Measurements from ENCODE around the gene CCDC93. TPM values are rescaled to one million over a fixed set of nuclear protein-coding genes. Genes with fewer than 3 reads are reported as not detected.
A peak's percentile ranks its signal among the peaks of the same experiment; 100 is the strongest.

Gene CCDC93
- total and polyA plus RNA-seq, 2 donors from 2014 or later = 6.7 to 36.3 TPM

DNA sequence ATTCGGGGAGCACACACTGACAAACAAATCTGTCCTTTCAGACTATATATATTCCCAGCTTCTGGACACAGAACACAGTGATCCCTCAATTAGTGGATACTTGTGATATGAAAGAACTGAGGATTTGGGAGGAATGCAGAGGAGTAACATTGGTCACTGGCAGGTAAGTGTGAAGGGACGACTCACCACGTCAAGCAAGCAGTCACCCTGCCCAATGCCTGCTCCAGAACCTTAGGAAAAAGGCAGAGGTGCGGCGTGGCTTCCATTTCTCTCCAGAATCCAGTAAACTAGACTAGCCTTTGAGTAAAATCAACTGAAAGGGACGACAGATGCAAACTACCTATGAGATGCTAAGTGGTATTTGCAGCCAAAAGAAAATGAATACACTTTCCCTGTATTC, 1.1 kb downstream of the CCDC93 start:
- Histone ChIP-seq H3K27me3 (ENCODE audit: control insufficient read depth, insufficient read depth, low read length) (no peaks in the 10 kb centered on the region), H3K36me3 (ENCODE audit: control insufficient read depth in 2 of 3, insufficient read depth in 3 of 3, low read length in 3 of 3) (peaks cover 0 to 10% (median 5%) of the 10 kb centered on the region in 3 donors), H3K27ac (ENCODE audit: low read depth in 2 of 2, low read length in 2 of 2) (no peak overlapping the region), H3K9ac (ENCODE audit: low read length in 3 of 3) (peak overlapping the region; percentile 8 to 78 (median 28)), H3K4me3 (ENCODE audit: low read length in 3 of 3) (peak overlapping the region; percentile 52 to 96 (median 94)), H3K9me3 (ENCODE audit: control insufficient read depth in 2 of 3, insufficient read depth in 1 of 3, low read length in 3 of 3) (no peaks in the 10 kb centered on the region), H3K4me1 (ENCODE audit: control insufficient read depth in 2 of 3, insufficient read depth in 2 of 3, low read depth in 1 of 3, low read length in 3 of 3) (peaks cover 0 to 13% (median 4%) of the 10 kb centered on the region in 3 donors)
- DNase-seq = no peak
- intact Hi-C loops (cut with DNase I) = no loop called here
- FAIRE-seq = no peak
- TF ChIP-seq, protein P1, sequence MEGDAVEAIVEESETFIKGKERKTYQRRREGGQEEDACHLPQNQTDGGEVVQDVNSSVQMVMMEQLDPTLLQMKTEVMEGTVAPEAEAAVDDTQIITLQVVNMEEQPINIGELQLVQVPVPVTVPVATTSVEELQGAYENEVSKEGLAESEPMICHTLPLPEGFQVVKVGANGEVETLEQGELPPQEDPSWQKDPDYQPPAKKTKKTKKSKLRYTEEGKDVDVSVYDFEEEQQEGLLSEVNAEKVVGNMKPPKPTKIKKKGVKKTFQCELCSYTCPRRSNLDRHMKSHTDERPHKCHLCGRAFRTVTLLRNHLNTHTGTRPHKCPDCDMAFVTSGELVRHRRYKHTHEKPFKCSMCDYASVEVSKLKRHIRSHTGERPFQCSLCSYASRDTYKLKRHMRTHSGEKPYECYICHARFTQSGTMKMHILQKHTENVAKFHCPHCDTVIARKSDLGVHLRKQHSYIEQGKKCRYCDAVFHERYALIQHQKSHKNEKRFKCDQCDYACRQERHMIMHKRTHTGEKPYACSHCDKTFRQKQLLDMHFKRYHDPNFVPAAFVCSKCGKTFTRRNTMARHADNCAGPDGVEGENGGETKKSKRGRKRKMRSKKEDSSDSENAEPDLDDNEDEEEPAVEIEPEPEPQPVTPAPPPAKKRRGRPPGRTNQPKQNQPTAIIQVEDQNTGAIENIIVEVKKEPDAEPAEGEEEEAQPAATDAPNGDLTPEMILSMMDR (IDR thresholded peaks at IDR 0.05; ENCODE audit: borderline replicate concordance, extremely low read depth, insufficient read depth) = no peak

DNA sequence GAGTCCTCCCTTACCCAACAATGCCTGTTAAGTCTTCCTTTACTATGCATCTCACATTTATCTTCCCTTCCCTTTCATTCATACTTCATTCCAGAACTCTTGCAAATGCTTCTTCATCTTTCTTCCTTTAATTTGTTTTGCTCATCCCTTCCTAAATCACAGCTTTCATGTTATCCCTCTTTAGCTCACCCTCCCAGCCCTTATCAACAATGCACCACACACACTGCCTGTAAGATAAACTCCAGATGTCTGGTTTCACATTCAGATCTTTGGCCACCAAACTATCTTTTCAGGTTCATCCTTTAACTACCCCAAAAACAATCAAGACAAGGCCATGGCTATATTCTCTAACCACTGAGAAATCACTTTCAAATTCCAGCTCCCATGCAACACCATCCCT, 3.4 kb downstream of the CCDC93 start:
- H3K9ac ChIP-seq (ENCODE audit: low read length in 3 of 3) = no peak overlapping the region
- no peak for FAIRE-seq
- H3K4me3 ChIP-seq (ENCODE audit: low read length in 3 of 3) = no peak overlapping the region
- H3K27me3 ChIP-seq (ENCODE audit: control insufficient read depth, insufficient read depth, low read length) = no peaks in the 10 kb centered on the region
- peaks cover 0 to 28% (median 22%) of the 10 kb centered on the region in 3 donors for H3K36me3 ChIP-seq (ENCODE audit: control insufficient read depth in 2 of 3, insufficient read depth in 3 of 3, low read length in 3 of 3)
- peaks cover 0 to 13% (median 4%) of the 10 kb centered on the region in 3 donors for H3K4me1 ChIP-seq (ENCODE audit: control insufficient read depth in 2 of 3, insufficient read depth in 2 of 3, low read depth in 1 of 3, low read length in 3 of 3)
- H3K9me3 ChIP-seq (ENCODE audit: control insufficient read depth in 2 of 3, insufficient read depth in 1 of 3, low read length in 3 of 3) = no peaks in the 10 kb centered on the region
- no peak overlapping the region for H3K27ac ChIP-seq (ENCODE audit: low read depth in 2 of 2, low read length in 2 of 2)
- TF ChIP-seq, protein P1 (IDR thresholded peaks at IDR 0.05; ENCODE audit: borderline replicate concordance, extremely low read depth, insufficient read depth) = no peak
- no peak for DNase-seq
- intact Hi-C loops (cut with DNase I) = no loop called here

DNA sequence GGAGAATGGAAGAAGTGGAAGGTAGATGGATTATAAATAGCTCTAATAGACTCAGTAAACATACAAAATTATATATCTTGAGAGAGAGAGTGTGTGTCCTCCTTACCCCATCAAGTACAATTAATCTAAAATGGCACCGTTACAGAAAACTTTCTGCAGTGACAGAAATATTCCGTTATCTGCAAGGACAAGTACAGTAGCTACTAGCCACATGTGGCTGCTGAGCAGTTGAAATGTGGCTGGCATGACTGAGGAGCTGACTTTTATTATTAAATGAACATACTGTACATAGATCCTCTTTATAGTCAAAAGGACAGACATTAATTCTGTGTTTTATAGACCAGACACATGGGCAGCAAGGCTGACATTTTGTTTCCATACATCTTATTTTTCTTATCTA, 7.0 kb downstream of the CCDC93 start:
- H3K4me3 ChIP-seq (ENCODE audit: low read length in 3 of 3) = no peak overlapping the region
- TF ChIP-seq, protein P1 (IDR thresholded peaks at IDR 0.05; ENCODE audit: borderline replicate concordance, extremely low read depth, insufficient read depth) = no peak
- H3K36me3 ChIP-seq (ENCODE audit: control insufficient read depth in 2 of 3, insufficient read depth in 3 of 3, low read length in 3 of 3) = peaks cover 0 to 38% (median 25%) of the 10 kb centered on the region in 3 donors
- no peaks in the 10 kb centered on the region for H3K9me3 ChIP-seq (ENCODE audit: control insufficient read depth in 2 of 3, insufficient read depth in 1 of 3, low read length in 3 of 3)
- intact Hi-C loops (cut with DNase I) = no loop called here
- peaks cover 0 to 9% (median 5%) of the 10 kb centered on the region in 3 donors for H3K4me1 ChIP-seq (ENCODE audit: control insufficient read depth in 2 of 3, insufficient read depth in 2 of 3, low read depth in 1 of 3, low read length in 3 of 3)
- no peaks in the 10 kb centered on the region for H3K27me3 ChIP-seq (ENCODE audit: control insufficient read depth, insufficient read depth, low read length)
- no peak for DNase-seq
- no peak overlapping the region for H3K27ac ChIP-seq (ENCODE audit: low read depth in 2 of 2, low read length in 2 of 2)
- H3K9ac ChIP-seq (ENCODE audit: low read length in 3 of 3) = no peak overlapping the region
- FAIRE-seq = no peak

GRCh38 chr2:118006326-118006725, 7.5 kb downstream of the CCDC93 start:
- H3K9ac ChIP-seq (ENCODE audit: low read length in 3 of 3) = no peak overlapping the region
- peaks cover 0 to 38% (median 29%) of the 10 kb centered on the region in 3 donors for H3K36me3 ChIP-seq (ENCODE audit: control insufficient read depth in 2 of 3, insufficient read depth in 3 of 3, low read length in 3 of 3)
- peaks cover 0 to 9% (median 5%) of the 10 kb centered on the region in 3 donors for H3K4me1 ChIP-seq (ENCODE audit: control insufficient read depth in 2 of 3, insufficient read depth in 2 of 3, low read depth in 1 of 3, low read length in 3 of 3)
- no peaks in the 10 kb centered on the region for H3K9me3 ChIP-seq (ENCODE audit: control insufficient read depth in 2 of 3, insufficient read depth in 1 of 3, low read length in 3 of 3)
- TF ChIP-seq, protein P1 (IDR thresholded peaks at IDR 0.05; ENCODE audit: borderline replicate concordance, extremely low read depth, insufficient read depth) = no peak
- FAIRE-seq (no peak), DNase-seq (no peak)
- H3K27me3 ChIP-seq (ENCODE audit: control insufficient read depth, insufficient read depth, low read length) = no peaks in the 10 kb centered on the region
- H3K27ac ChIP-seq (ENCODE audit: low read depth in 2 of 2, low read length in 2 of 2) = no peak overlapping the region
- H3K4me3 ChIP-seq (ENCODE audit: low read length in 3 of 3) = no peak overlapping the region
- intact Hi-C loops (cut with DNase I) = no loop called here

All from kidney (tissue), 14 donors.